Activated CD4-positive, alpha-beta memory T cell treated with anti-CD3 and anti-CD28 coated beads, Interleukin-2, amount 10 ng/mL, durations not matched to agents 7 days and 5 days (primary cell): ENCODE results near the gene HSPBP1. TPM values are rescaled to one million over a fixed set of nuclear protein-coding genes. Genes with fewer than 3 reads are reported as not detected.
A peak's percentile ranks its signal among the peaks of the same experiment; 100 is the strongest.

Experiments used
- CTCF ChIA-PET: fragments of 350-600 bp; sonication (Branson Sonifier 250); formaldehyde crosslinking; loops from one replicate; lab custom pipeline; 2021; ENCODE audit warnings: antibody characterized with exemption, inconsistent platforms; lab: Charles Lee
- POLR2A ChIA-PET: fragments of 350-600 bp; sonication (Branson Sonifier 250); formaldehyde crosslinking; loops from one replicate; lab custom pipeline; 2021; ENCODE audit warnings: antibody characterized with exemption; lab: Charles Lee
- DNase-seq: peaks from one replicate; pipeline ENCODE4 v3.0.0-alpha.2; 2020
- H3K27ac Mint-ChIP-seq: one replicate; pipeline ENCODE4 v1.8.0; 2021; ENCODE audit warnings: mild to moderate bottlenecking, mixed read lengths
- H3K27me3 Mint-ChIP-seq: one replicate; pipeline ENCODE4 v1.8.0; 2021; ENCODE audit warnings: mixed read lengths
- H3K36me3 Mint-ChIP-seq: one replicate; pipeline ENCODE4 v1.8.0; 2021; ENCODE audit warnings: low read depth, mixed read lengths
- H3K4me1 Mint-ChIP-seq: one replicate; pipeline ENCODE4 v1.8.0; 2021; ENCODE audit warnings: mixed read lengths
- H3K4me3 Mint-ChIP-seq: one replicate; pipeline ENCODE4 v1.8.0; 2021; ENCODE audit warnings: mild to moderate bottlenecking, mixed read lengths
- H3K9me3 Mint-ChIP-seq: one replicate; pipeline ENCODE4 v1.8.0; 2021; ENCODE audit warnings: mixed read lengths
- total RNA-seq, 2 experiments: library from RNA; stranded (reverse); gene quantifications; one replicate each; pipeline ENCODE4 v1.2.3, GENCODE V29; 2021

Gene HSPBP1
- total RNA-seq, 2 experiments from 2014 or later: 28.9 to 29.0 TPM

DNA sequence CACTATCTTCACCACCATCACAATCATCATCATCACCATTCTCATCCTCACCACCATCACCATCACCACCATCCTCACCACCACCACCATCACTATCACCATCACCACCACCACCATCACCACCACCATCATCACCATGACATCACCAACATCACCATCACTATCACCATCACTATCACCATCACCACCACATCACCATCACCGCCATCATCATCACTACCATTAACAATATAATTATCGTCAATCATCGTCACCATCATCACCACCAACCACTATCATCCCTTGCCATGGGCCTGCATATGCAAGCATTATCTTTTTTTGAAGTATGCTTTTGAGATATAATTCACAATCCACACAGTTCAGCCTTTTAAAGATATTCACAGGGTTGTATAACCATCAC is 13.5 kb downstream of the HSPBP1 start:
- ChIA-PET POLR2A (no interaction called here), CTCF (no interaction called here)
- H3K27ac Mint-ChIP-seq: no peak overlapping the region
- DNase-seq: no peak
- H3K9me3 Mint-ChIP-seq: peaks cover 7% of the 10 kb centered on the region
- peaks cover 20% of the 10 kb centered on the region for H3K36me3 Mint-ChIP-seq
- H3K27me3 Mint-ChIP-seq: no peaks in the 10 kb centered on the region
- H3K4me1 Mint-ChIP-seq: peaks cover 4% of the 10 kb centered on the region
- H3K4me3 Mint-ChIP-seq: no peak overlapping the region

DNA sequence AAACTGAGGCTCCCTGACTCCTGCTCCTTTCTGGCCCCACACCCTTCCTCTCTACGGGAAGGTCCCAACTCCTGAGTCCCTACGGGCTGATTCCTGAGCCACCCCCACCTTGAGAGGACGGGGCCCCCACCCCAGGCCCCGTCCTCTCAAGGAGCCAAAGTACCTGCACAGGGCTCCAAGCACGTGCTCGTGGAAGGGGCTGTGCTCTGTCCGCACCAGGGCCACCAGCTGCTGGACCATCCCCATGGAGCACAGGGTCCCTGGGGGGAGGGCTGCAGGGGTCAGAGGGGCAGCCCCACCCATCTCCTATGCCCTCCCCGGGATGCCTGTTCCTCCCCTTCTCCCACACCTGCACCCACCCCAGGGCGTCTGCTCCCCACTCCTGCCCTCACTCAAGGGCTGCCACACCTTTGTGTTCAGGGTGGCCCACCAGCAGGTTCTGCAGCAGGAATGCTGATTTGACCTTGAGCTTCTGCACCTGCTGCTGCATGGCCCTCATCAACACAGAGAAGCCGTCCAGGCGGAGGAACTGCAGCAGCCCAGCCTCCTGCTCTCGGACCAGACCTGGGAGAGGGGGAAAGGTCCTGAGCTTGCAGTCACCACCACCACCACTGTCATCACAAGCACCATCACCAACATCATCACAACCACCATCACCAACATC is 14.1 kb downstream of the HSPBP1 start:
- ChIA-PET CTCF (no interaction called here), POLR2A (no interaction called here)
- H3K9me3 Mint-ChIP-seq: peaks cover 7% of the 10 kb centered on the region

GRCh38 chr19:55265173-55265572 is 14.7 kb downstream of the HSPBP1 start:
- CTCF ChIA-PET: no interaction called here
- Mint-ChIP-seq H3K9me3 (peaks cover 7% of the 10 kb centered on the region), H3K36me3 (peaks cover 16% of the 10 kb centered on the region), H3K27me3 (no peaks in the 10 kb centered on the region), H3K27ac (no peak overlapping the region), H3K4me1 (peaks cover 9% of the 10 kb centered on the region), H3K4me3 (no peak overlapping the region)
- POLR2A ChIA-PET: no interaction called here
- no peak for DNase-seq

More for the DNA sequence above, 14.1 kb downstream of the HSPBP1 start:
- H3K27me3 Mint-ChIP-seq: no peaks in the 10 kb centered on the region
- no peak overlapping the region for H3K27ac Mint-ChIP-seq
- H3K36me3 Mint-ChIP-seq: peaks cover 20% of the 10 kb centered on the region
- DNase-seq: no peak
- H3K4me1 Mint-ChIP-seq: peaks cover 4% of the 10 kb centered on the region
- no peak overlapping the region for H3K4me3 Mint-ChIP-seq

GRCh38 chr19:55264531-55264930 is 15.4 kb downstream of the HSPBP1 start:
- CTCF ChIA-PET: no interaction called here
- H3K4me1 Mint-ChIP-seq: peaks cover 10% of the 10 kb centered on the region
- H3K36me3 Mint-ChIP-seq: peaks cover 17% of the 10 kb centered on the region

DNA sequence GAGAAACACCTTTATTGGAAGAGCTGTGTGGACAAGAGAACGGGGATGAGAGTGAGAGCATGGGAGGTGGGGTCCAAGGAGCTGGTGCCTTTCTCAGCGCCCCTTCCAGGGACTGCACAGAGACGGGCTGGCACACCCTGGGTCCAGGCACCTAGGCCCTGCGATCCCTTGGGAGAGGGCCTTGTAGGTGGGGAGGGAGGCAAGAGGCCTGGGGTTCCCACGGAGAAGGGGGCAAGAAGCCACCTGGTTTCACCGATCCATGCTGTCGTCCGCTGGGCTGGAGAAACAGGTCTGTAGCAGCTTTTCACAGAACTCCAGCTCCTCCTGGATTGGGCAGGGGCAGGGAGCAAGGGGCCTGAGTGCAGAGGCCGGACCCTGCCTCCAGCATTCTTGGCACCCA is 17.6 kb downstream of the HSPBP1 start:
- peaks cover 24% of the 10 kb centered on the region for H3K36me3 Mint-ChIP-seq
- CTCF ChIA-PET: no interaction called here
- H3K9me3 Mint-ChIP-seq: peaks cover 7% of the 10 kb centered on the region
- H3K27me3 Mint-ChIP-seq: no peaks in the 10 kb centered on the region
- no peak overlapping the region for H3K4me3 Mint-ChIP-seq
- peaks cover 15% of the 10 kb centered on the region for H3K4me1 Mint-ChIP-seq
- DNase-seq: no peak
- no peak overlapping the region for H3K27ac Mint-ChIP-seq
- POLR2A ChIA-PET: interaction anchor here (1.0 kb wide), 1 partner anchor 21 kb away, joined by 4 read pairs; no protein-coding TSS in a partner anchor

More at GRCh38 chr19:55264531-55264930, 15.4 kb downstream of the HSPBP1 start:
- POLR2A ChIA-PET: no interaction called here
- Mint-ChIP-seq H3K4me3 (no peak overlapping the region), H3K27ac (no peak overlapping the region), H3K9me3 (peaks cover 7% of the 10 kb centered on the region), H3K27me3 (no peaks in the 10 kb centered on the region)
- no peak for DNase-seq

DNA sequence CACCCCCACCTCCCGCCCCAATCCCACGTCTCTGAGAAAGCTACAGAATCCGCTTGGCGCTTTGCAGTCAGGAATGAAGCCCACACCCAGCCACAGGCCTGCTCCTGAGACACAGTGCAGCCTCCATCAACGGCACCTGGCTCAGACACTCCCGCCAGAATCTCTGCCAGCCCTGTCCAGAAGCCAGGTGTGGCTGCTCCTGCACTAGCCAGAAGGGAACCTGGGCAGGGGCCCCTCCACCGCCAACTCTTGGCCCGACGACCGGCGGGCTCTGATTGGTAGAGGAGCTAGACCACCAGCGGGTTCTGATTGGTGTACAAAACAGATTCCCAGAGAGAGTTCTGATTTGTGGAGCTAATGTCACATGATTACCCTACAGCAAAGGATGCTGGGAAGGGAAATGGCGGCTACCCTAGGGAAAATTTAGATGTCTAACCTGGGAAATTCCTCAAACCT is 18.2 kb downstream of the HSPBP1 start:
- ChIA-PET POLR2A (interaction anchor here (0.8 to 1.0 kb wide), 3 partner anchors 15 to 345 kb away, joined by 3 to 4 read pairs (median 3); no protein-coding TSS in a partner anchor), CTCF (interaction anchor here (0.6 kb wide), 1 partner anchor 51 kb away, joined by 5 read pairs; no protein-coding TSS in a partner anchor)
- Mint-ChIP-seq H3K36me3 (peaks cover 28% of the 10 kb centered on the region), H3K9me3 (peaks cover 6% of the 10 kb centered on the region), H3K4me3 (no peak overlapping the region), H3K27ac (no peak overlapping the region), H3K4me1 (peaks cover 20% of the 10 kb centered on the region), H3K27me3 (no peaks in the 10 kb centered on the region)
- DNase-seq: no peak

DNA sequence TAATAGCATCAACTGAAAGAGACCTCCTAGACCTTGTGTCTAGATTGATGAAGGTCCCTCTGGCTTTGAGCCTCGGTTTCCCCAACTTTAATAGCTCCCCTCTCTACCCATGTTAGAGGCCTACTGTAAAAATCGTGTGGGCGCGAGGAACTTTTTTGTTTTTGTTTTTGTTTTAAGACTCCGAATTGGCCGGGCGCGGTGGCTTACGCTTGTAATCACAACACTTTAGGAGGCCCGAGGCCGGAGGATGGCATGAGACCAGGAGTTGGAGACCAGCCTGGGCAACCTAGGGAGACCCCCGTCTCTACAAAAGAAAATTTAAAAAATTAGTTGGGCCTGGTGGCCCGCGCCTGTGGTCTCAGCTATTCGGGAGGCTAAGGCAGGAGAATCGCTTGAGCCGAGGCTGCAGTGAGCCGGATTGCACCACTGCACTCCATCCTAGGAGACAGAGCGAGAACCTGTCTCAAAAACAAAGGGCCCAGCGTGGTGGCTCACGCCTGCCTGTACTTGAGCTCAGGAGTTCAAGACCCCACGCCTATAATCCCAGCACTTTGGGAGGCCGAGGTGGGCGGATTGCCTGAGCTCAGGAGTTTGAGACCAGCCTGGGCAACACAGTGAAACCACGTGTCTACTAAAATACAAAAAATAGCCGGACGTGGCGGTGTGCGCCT is 20.2 kb downstream of the HSPBP1 start:
- Mint-ChIP-seq H3K4me3 (peak overlapping the region; percentile 78), H3K9me3 (no peaks in the 10 kb centered on the region), H3K4me1 (peaks cover 29% of the 10 kb centered on the region), H3K27ac (peak overlapping the region; percentile 98), H3K36me3 (peaks cover 41% of the 10 kb centered on the region), H3K27me3 (no peaks in the 10 kb centered on the region)
- ChIA-PET POLR2A (interaction anchor here (0.7 to 2.5 kb wide), 33 partner anchors 10 to 397 kb away, joined by 3 to 81 read pairs (median 4); partner anchors contain the start of genes FIZ1, HSPBP1, KMT5C and TMEM238), CTCF (interaction anchor here (0.7 to 2.3 kb wide), 9 partner anchors 18 to 257 kb away, joined by 3 to 8 read pairs (median 3); partner anchors contain the start of gene HSPBP1)
- no peak for DNase-seq

DNA sequence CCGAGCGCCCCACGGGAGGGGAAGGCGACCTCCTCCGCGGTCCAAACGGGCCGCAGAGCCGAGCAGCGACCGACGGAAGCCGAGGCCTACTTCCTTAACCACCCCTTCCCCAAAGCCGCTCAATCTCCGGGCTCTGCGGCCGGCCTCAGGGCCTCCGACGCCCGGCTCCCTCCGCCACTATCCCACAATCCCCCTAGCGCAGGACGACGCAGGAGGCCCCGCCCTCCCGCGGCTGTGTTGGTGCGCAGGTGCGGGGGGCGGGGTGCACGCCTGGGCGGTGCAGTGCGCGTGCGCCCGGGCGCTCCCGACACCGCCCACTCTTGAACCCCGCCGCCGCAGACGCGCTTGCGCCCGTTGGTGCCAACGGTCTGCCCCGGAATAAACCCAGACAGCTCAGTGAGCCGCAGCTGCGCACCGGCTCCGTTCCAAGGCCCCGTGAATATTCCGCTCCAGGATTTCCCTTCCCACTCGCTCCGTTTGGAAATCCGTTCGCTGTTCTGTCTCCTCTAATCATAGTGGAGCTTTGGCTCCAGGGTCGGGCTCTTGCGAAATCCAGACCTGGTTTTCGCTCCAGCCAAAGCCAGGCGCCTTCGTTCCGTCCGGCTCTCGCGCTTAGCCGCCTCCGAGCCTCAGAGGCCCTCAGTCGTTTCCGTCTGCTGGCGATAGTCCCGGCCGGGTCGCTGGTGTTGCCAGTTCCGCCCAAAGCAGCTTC is 20.9 kb downstream of the HSPBP1 start, which contains the start of gene PPP6R1:
TSS of gene PPP6R1 (minus strand) at position 190 of the 712 bp plus-strand sequence. CDS start 11,914 bp downstream, outside the sequence.
- H3K27me3 Mint-ChIP-seq: no peaks in the 10 kb centered on the region
- H3K9me3 Mint-ChIP-seq: no peaks in the 10 kb centered on the region
- peak within 1 kb of the TSS; percentile 100 for H3K4me3 Mint-ChIP-seq
- peaks cover 29% of the 10 kb centered on the region for H3K4me1 Mint-ChIP-seq
- peak within 1 kb of the TSS; percentile 100 for H3K27ac Mint-ChIP-seq
- CTCF ChIA-PET: interaction anchor here (0.7 to 2.3 kb wide), 7 partner anchors 19 to 257 kb away, joined by 3 to 8 read pairs (median 4); partner anchors contain the start of gene HSPBP1
- H3K36me3 Mint-ChIP-seq: peaks cover 48% of the 10 kb centered on the region
- peak; percentile 95 for DNase-seq
- POLR2A ChIA-PET: interaction anchor here (0.7 to 2.5 kb wide), 32 partner anchors 9 to 398 kb away, joined by 3 to 81 read pairs (median 4); partner anchors contain the start of genes FIZ1, HSPBP1, KMT5C and TMEM238

GRCh38 chr19:55258476-55258827 is 21.5 kb downstream of the HSPBP1 start:
- H3K9me3 Mint-ChIP-seq: no peaks in the 10 kb centered on the region
- H3K27ac Mint-ChIP-seq: peak overlapping the region; percentile 98
- ChIA-PET POLR2A (interaction anchor here (1.2 to 5.7 kb wide), 13 partner anchors 19 to 366 kb away, joined by 3 to 96 read pairs (median 12); partner anchors contain the start of genes FIZ1, HSPBP1, KMT5C and TMEM238), CTCF (interaction anchor here (1.2 to 5.0 kb wide), 3 partner anchors 33 to 48 kb away, joined by 3 to 25 read pairs (median 8); no protein-coding TSS in a partner anchor)
- H3K27me3 Mint-ChIP-seq: no peaks in the 10 kb centered on the region
- peaks cover 53% of the 10 kb centered on the region for H3K36me3 Mint-ChIP-seq
- H3K4me1 Mint-ChIP-seq: peaks cover 34% of the 10 kb centered on the region
- DNase-seq: no peak
- peak overlapping the region; percentile 100 for H3K4me3 Mint-ChIP-seq

DNA sequence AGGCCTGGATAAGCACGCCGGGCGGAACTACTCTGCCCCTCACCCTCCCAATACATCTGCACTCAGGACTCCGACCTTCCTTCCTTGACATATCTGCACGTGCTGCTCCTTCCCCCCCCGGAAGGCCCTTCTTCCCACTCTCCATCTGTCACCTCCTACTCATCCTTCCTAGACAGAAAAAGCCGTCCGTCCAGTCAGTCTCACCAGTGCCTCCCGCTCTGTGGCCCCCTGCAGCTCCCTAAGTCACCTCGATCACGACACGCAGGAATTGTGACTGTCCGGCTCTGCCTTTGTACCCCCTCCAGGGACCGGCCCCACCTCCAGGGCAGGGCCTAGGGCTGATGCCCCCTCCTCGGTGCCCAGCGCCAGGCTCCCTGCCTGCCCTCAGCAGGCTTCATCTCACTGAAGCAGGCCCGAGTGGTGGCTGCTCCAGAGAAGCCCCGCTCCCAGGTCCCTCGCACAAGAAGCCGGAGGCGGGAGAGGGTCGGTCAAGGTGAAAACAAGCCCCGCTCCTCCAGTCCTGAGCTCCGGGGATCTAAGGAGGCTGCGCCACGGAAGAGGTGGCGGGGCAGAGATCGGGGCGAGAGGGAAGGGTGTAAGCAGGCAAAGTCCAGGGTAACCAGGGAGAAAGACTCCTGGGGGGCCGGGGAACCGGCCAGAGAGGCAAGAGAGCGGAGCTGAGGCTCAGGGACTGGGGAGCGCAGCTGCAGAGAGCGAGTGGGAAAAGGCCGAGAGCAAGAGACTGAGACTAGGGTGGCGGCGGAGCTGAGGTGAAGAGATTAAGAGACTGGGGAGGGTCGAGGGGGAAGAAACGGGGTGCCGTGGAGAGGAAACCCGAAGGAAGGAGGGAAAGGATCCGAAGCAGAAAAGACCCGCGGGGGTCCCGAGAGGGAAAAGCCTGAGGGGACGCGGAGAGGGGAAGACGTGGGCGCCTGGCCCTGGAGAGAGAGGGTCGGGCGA is 22.2 kb downstream of the HSPBP1 start:
- Mint-ChIP-seq H3K36me3 (peaks cover 58% of the 10 kb centered on the region), H3K9me3 (no peaks in the 10 kb centered on the region), H3K4me1 (peaks cover 42% of the 10 kb centered on the region)

More for the DNA sequence above, 22.2 kb downstream of the HSPBP1 start:
- Mint-ChIP-seq H3K4me3 (peak overlapping the region; percentile 100), H3K27me3 (no peaks in the 10 kb centered on the region), H3K27ac (peak overlapping the region; percentile 100)
- ChIA-PET CTCF (interaction anchor here (1.2 to 5.0 kb wide), 3 partner anchors 19 to 48 kb away, joined by 3 to 25 read pairs (median 9); no protein-coding TSS in a partner anchor), POLR2A (interaction anchor here (1.2 to 6.9 kb wide), 7 partner anchors 21 to 204 kb away, joined by 3 to 96 read pairs (median 8); partner anchors contain the start of genes HSPBP1, ISOC2, KMT5C and RPL28)
- peak; percentile 34 for DNase-seq
